GM18502 (cell line): ENCODE measurements around the gene TMEM258.

Source experiments
- ATAC-seq: cut with Tn5 transposase; IDR thresholded peaks from one replicate; pipeline ENCODE4 v1.9.1; 2021; ENCODE audit warnings: mild to moderate bottlenecking; ENCODE audit not compliant: unreplicated experiment, poor library complexity

Gene TMEM258

GRCh38 chr11:61792310-61793082 is at the start of gene TMEM258, which contains the start of gene FEN1:
TMEM258 (minus strand) TSS chr11:61792599; CDS start chr11:61792558, 41 bp downstream.
FEN1 (plus strand) TSS chr11:61792911; CDS start chr11:61795362, 2,451 bp downstream.
- peak; percentile 79 for ATAC-seq

GRCh38 chr11:61841636-61842527 is 49.5 kb upstream of the TMEM258 start:
- ATAC-seq: no peak

- ATAC-seq: no peak
These were observed 48.0 kb upstream of the TMEM258 start for GRCh38 chr11:61840371-61840770.

DNA sequence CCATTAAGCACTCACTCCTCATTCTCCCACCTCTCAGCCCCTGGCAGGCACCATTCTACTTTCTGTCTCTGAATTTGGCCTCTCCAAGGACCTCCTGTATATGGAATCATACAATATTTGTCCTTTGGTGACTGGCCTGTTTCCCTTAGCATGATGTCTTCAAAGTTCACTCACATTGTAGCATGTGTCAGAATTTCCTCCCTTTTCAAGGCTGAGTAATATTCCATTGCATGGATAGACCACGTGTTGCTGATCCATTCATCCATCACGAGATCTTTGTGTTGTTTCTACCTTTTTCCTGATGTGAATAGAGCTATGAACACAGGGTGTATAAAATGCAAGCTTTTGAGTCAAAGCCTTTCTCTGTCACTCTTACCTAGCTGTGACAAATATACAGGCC is 47.3 kb upstream of the TMEM258 start:
- no peak for ATAC-seq

DNA sequence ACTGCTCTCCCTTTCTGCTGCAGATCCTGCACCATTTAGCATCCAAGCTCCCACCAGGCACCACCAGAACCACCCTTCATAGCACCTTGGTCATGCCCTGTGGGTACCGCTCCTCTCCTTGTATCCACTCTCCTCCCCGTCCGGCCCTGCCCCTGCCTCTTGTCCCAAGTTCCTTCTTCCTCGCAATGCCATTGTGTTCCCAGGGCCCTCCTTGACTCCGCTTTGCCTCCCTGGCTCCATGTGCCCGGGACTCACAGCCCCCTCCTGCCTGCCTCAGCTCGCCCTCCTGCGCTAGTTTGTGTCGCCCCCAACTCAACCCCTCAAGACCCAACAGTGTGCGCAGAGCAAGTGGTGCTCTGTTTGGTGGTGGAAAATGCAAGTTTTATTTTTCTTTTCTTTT is 46.5 kb upstream of the TMEM258 start:
- ATAC-seq: no peak

DNA sequence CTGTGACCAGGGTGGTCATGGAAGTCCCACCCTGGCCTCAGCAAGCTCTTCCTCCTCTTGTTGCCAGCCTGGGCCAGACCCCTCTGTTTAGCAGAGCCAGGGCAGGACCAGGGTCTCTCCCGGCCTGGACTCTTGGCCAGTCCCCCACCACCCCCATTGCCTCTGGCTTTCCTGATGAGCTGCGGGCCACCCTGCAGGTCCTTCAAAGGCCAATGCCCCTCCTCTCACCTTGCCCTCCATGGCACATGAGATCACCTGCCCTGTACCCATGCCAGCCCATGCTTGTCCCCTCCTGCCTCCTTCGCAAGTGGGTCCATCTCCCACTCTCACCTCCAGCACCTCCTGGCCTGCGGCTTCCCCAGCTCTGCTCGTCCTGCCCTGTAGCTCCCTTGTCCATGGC is 46.1 kb upstream of the TMEM258 start:
- no peak for ATAC-seq

- no peak for ATAC-seq
These were observed 45.1 kb upstream of the TMEM258 start for GRCh38 chr11:61837411-61838005.

DNA sequence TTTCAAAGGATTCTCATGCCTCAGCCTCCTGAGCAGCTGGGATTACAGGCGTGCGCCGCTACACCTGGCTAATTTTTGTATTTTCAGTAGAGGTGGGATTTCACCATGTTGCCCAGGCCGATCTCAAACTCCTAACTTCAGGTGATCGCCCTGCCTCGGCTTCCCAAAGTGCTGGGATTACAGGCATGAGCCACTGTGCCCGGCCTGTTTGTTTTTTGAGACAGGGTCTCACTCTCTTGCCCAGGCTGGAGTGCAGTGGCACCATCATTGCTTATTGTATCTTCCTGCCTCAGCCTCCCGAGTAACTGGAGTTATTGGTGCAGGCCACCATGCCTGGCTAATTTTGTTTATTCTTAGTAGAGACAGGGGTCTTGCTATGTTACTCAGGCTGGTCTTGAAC is 43.8 kb upstream of the TMEM258 start:
- ATAC-seq: no peak

DNA sequence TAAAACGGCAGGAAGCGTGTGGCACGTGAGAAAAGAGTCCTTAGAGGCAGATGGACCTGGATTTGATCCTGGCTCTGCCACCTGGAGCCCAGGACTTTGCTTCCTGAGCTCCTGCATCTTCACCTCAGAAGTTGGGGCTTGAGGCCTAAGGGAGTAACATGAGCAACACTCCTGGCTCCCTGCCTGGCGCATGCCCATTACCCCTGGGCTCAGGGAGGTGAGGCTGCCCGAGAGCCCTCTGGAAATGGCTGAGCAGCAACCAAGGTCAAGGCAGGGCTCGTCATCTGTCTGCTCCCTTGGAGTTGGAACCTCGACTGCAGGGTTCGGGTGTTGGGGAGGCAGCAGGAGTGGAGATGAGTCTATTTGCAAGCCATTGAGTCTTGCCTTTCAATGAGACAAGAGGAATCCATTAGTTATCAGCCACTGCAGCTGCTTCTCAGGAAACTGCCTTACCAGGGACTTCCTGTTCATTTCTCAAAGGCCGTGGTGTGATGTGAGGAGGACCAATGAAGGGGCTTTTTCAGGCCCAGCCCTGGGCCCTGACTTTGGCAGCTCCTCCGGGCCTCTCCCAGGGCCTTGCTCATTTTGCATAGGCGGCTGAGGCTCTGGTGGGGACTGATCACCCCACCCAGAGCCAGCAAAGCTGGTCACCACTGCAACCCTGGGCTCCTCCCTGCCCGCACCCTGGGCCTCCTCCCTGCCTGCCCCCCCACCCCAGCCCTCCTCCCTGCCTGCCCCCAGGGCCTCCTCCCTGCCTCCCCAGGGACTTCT is 42.1 kb upstream of the TMEM258 start:
- peak; percentile 90 for ATAC-seq

- no peak for ATAC-seq
These were observed 41.5 kb upstream of the TMEM258 start for GRCh38 chr11:61833926-61834277.

GRCh38 chr11:61833471-61833870 is 41.1 kb upstream of the TMEM258 start:
- no peak for ATAC-seq

DNA sequence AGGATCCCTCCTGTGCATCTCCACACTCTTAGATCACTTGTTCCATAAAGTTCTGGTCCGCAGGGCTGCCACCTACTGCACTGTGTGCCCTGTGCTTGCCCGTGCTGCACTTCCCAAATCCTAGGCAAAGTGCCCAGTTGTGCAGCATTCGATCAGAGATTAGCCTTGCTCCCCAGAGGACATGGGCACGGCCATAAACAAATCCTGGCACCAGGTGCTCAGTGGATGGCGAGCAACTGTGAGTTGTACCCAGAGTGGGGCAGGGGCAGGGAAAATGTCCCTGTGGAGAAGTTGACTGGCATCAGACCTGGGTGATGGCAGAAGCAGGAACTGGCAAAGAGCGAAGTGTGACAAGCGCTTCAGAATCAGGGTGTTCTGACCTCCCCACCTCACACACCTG is 40.4 kb upstream of the TMEM258 start:
- no peak for ATAC-seq

DNA sequence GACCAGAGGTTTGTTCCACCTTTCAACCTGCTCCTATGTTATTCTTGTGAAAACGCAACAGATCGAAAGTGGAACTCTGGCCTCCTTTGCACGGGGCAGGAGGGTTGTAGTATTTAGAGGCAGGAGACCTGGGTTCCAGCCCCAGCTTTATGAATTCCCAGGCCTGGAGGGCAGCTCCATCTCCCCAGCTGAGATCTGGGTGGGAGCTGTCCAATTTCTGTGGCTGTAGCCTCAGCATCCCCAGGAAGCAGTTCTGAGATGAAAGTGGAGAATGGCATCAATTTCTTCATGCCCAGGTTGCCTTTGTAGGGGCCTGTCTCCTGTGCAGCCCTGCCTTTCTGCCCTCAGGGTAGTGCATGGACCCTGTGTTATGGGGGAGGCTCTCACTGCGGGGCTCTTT is 39.8 kb upstream of the TMEM258 start:
- ATAC-seq: no peak

DNA sequence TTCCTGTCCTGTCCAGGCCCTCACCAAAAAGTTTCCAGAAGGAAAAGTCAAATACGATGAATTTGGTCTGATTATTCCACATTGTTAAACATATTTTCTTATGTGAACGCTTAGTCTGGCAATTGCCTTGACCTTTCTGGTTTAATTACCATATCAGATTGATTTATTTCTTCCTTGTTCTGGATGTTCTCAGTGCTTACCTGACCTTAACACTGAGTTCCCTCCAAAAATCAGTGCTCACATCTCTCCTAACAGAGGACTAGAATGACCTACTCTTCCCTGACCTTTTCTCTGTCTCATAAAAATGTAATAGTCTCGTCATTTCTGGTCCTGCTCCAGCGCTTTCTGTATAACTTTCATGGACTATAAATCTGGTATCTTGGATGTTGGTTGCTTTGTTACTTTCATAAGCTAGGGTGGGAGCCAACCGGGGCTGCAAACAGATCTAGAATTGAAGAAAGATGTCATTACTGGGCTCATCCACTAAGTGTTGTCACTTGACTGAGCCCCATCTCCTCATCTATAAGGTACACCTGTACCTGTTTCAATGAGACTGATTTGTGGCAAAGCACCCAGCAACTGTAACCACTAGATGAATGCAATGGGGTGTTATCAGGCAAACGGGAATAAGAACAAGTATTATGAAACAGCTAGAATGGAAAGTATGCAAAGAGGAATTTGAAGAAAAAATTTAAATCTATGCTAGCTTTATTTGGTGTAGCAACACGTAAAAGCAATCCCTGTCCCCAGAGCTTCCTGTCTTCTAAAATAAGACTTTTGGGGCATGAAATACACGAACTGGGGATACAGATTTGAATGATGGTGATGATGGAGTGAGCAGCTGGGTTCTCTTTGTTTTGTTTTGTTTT is 38.1 kb upstream of the TMEM258 start:
- ATAC-seq: no peak

GRCh38 chr11:61829806-61830205 is 37.4 kb upstream of the TMEM258 start:
- ATAC-seq: no peak

DNA sequence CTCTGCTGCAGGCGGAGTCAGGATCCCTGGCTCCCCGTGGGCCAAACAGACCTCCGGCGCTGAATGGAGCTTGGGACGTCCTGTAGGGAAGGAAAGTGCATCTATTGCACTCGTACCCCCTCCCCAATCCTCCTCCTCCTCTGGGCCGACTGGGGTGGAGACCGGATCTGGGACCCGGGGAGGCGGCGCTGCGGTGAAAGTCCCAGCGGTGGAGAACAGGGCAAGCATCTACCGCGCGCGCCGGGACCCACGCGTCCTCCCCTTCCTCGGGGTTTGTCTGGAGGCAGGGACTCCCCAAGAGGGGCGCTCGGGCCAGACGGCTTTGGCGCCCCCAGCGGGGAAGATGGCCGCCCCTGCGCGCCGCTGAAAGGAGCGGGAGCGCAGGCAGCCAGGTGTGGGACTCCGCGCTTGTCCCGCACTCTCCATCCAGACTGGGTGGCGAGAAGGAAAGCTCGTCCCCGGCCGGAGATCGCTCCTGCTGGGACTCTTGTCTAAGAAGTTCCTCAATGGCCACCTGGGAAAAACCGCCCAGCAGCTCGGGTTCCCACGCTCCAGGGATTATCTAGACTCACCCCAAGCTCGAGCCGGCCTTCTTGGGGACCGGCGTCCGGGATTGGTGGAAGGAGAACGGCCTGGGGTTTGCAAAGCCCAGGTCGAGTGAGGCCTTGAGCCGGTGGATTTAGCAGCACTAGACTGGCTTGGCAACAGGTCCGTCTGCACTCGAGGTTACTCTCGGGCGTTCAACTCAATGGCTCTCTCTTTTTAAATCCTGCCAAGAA is 36.4 kb upstream of the TMEM258 start:
- ATAC-seq: peak; percentile 32

GRCh38 chr11:61828379-61828628 is 35.9 kb upstream of the TMEM258 start:
- peak; percentile 3 for ATAC-seq

GRCh38 chr11:61827571-61828378 is 35.4 kb upstream of the TMEM258 start, which contains the start of gene FADS2:
FADS2 (plus strand) TSS chr11:61828300; CDS start chr11:61828391, 91 bp downstream.
- ATAC-seq: peak; percentile 69
